Astrocyte (in vitro differentiated cells and primary cell): Measurements from ENCODE around the gene DXO. TPM values are rescaled to one million over a fixed set of nuclear protein-coding genes. Genes with fewer than 3 reads are reported as not detected.

ENCODE experiments used
- DNase-seq: peaks from one replicate; pipeline ENCODE4 v3.0.0-alpha.2; 2010; ENCODE audit warnings: low read depth
- FAIRE-seq: peaks from 2 replicates; lab custom pipeline; 2011; peaks lifted over from hg19 to GRCh38; lab: Jason Lieb, UNC
- H2AFZ ChIP-seq: 2 replicates; pipeline ENCODE4 v1.6.0; 2012; ENCODE audit warnings: low read depth, low read length, inconsistent platforms
- H3K27ac ChIP-seq: 2 replicates; pipeline ENCODE4 v1.5.1; 2011; ENCODE audit warnings: low read depth, low read length, inconsistent platforms
- H3K27me3 ChIP-seq: 2 replicates; pipeline ENCODE4 v1.6.0; 2011; ENCODE audit warnings: low read length, inconsistent platforms; ENCODE audit not compliant: insufficient read depth
- H3K36me3 ChIP-seq: 2 replicates; pipeline ENCODE4 v1.5.1; 2011; ENCODE audit warnings: low read length, inconsistent platforms; ENCODE audit not compliant: insufficient read depth
- H3K4me1 ChIP-seq: 2 replicates; pipeline ENCODE4 v1.5.1; 2011; ENCODE audit warnings: low read length, inconsistent platforms; ENCODE audit not compliant: insufficient read depth
- H3K4me2 ChIP-seq: 2 replicates; pipeline ENCODE4 v1.6.0; 2012; ENCODE audit warnings: low read length, inconsistent platforms
- H3K4me3 ChIP-seq: 2 replicates; pipeline ENCODE4 v1.5.1; 2011; ENCODE audit warnings: low read depth, mild to moderate bottlenecking, low read length, inconsistent platforms; ENCODE audit not compliant: insufficient read depth
- H3K79me2 ChIP-seq: 2 replicates; pipeline ENCODE4 v1.6.0; 2012; ENCODE audit warnings: mild to moderate bottlenecking, low read length, inconsistent platforms; ENCODE audit not compliant: insufficient read depth
- H3K9ac ChIP-seq: 2 replicates; pipeline ENCODE4 v1.6.0; 2012; ENCODE audit warnings: mild to moderate bottlenecking, low read length, inconsistent platforms
- H3K9me3 ChIP-seq: 2 replicates; pipeline ENCODE4 v1.5.1; 2012; ENCODE audit warnings: low read depth, mild to moderate bottlenecking, low read length, inconsistent platforms; ENCODE audit not compliant: insufficient read depth
- H4K20me1 ChIP-seq: 2 replicates; pipeline ENCODE4 v1.6.0; 2012; ENCODE audit warnings: low read length, inconsistent platforms; ENCODE audit not compliant: insufficient read depth
- H3K27ac Mint-ChIP-seq: one replicate; pipeline ENCODE4 v1.8.0; 2021; ENCODE audit warnings: mild to moderate bottlenecking, mixed read lengths; ENCODE audit not compliant: unreplicated experiment
- H3K27me3 Mint-ChIP-seq: one replicate; pipeline ENCODE4 v1.8.0; 2021; ENCODE audit warnings: low read depth, mixed read lengths; ENCODE audit not compliant: unreplicated experiment
- H3K36me3 Mint-ChIP-seq: one replicate; pipeline ENCODE4 v1.8.0; 2021; ENCODE audit warnings: low read depth, mixed read lengths; ENCODE audit not compliant: unreplicated experiment
- H3K4me1 Mint-ChIP-seq: one replicate; pipeline ENCODE4 v1.8.0; 2021; ENCODE audit warnings: low read depth, mixed read lengths; ENCODE audit not compliant: unreplicated experiment
- H3K4me3 Mint-ChIP-seq: one replicate; pipeline ENCODE4 v1.8.0; 2021; ENCODE audit warnings: mild to moderate bottlenecking, moderate library complexity, mixed read lengths; ENCODE audit not compliant: unreplicated experiment
- H3K9me3 Mint-ChIP-seq: one replicate; pipeline ENCODE4 v1.8.0; 2021; ENCODE audit warnings: mild to moderate bottlenecking, mixed read lengths; ENCODE audit not compliant: unreplicated experiment
- CTCF ChIP-seq: IDR thresholded peaks from 2 replicates; pipeline ENCODE4 v1.5.1; 2011; ENCODE audit warnings: low read depth, mild to moderate bottlenecking, inconsistent platforms, low read length, moderate library complexity; ENCODE audit not compliant: insufficient read depth
- EZH2 ChIP-seq: IDR thresholded peaks from 2 replicates; pipeline ENCODE4 v1.6.1; 2012; ENCODE audit warnings: mild to moderate bottlenecking, low read length, inconsistent platforms; ENCODE audit not compliant: insufficient read depth
- total RNA-seq: library from RNA; stranded (reverse); gene quantifications from 2 replicates; pipeline ENCODE4 v1.2.1, GENCODE V29; 2021

The DXO gene
- total RNA-seq, 1 donor from 2014 or later, result 12.6 TPM

- no peak overlapping the region for H3K4me3 Mint-ChIP-seq
- H3K9me3 Mint-ChIP-seq, result peaks cover 6% of the 10 kb centered on the region
- H3K27ac ChIP-seq, result no peak overlapping the region
- no peak for DNase-seq
- H3K4me1 ChIP-seq, result no peaks in the 10 kb centered on the region
- FAIRE-seq, result no peak
- H3K36me3 Mint-ChIP-seq, result peaks cover 7% of the 10 kb centered on the region
- H2AFZ ChIP-seq, result no peak overlapping the region
- no peaks in the 10 kb centered on the region for H3K4me1 Mint-ChIP-seq
- no peaks in the 10 kb centered on the region for H4K20me1 ChIP-seq
- no peaks in the 10 kb centered on the region for H3K9me3 ChIP-seq
- H3K27me3 Mint-ChIP-seq, result peaks cover 36% of the 10 kb centered on the region
- H3K4me2 ChIP-seq, result no peak overlapping the region
- H3K27me3 ChIP-seq, result peaks cover 10% of the 10 kb centered on the region
- no peaks in the 10 kb centered on the region for H3K79me2 ChIP-seq
- H3K36me3 ChIP-seq, result no peaks in the 10 kb centered on the region
- no peak overlapping the region for H3K27ac Mint-ChIP-seq
- H3K4me3 ChIP-seq, result no peak overlapping the region
- no peak for TF ChIP-seq CTCF
- TF ChIP-seq EZH2, result no peak
- H3K9ac ChIP-seq, result no peak overlapping the region
These were observed 43.3 kb downstream of the DXO start for GRCh38 chr6:31928672-31928939.

- Histone ChIP-seq H3K4me2 (no peak overlapping the region), H3K4me3 (no peak overlapping the region), H3K79me2 (no peaks in the 10 kb centered on the region), H3K36me3 (no peaks in the 10 kb centered on the region), H3K27ac (no peak overlapping the region), H3K9ac (no peak overlapping the region), H2AFZ (no peak overlapping the region), H3K9me3 (no peaks in the 10 kb centered on the region), H4K20me1 (no peaks in the 10 kb centered on the region), H3K27me3 (peaks cover 10% of the 10 kb centered on the region), H3K4me1 (no peaks in the 10 kb centered on the region)
- H3K36me3 Mint-ChIP-seq, result peaks cover 3% of the 10 kb centered on the region
- no peak overlapping the region for H3K4me3 Mint-ChIP-seq
- no peak for FAIRE-seq
- H3K27ac Mint-ChIP-seq, result no peak overlapping the region
- peaks cover 3% of the 10 kb centered on the region for H3K9me3 Mint-ChIP-seq
- no peak for TF ChIP-seq EZH2
- H3K4me1 Mint-ChIP-seq, result no peaks in the 10 kb centered on the region
- H3K27me3 Mint-ChIP-seq, result peaks cover 31% of the 10 kb centered on the region
- DNase-seq, result no peak
These were observed 43.9 kb downstream of the DXO start for GRCh38 chr6:31927863-31928671.

GRCh38 chr6:31927242-31927862 lies 44.6 kb downstream of the DXO start, which contains the start of gene C2:
Gene C2, plus strand, starts transcription at chr6:31927717. Its CDS starts 36 bp downstream, at chr6:31927753.
- H2AFZ ChIP-seq, result no peak within 1 kb of the TSS
- no peaks in the 10 kb centered on the region for H3K4me1 Mint-ChIP-seq
- no peaks in the 10 kb centered on the region for H4K20me1 ChIP-seq
- no peak within 1 kb of the TSS for H3K9ac ChIP-seq
- no peak within 1 kb of the TSS for H3K4me2 ChIP-seq
- no peak within 1 kb of the TSS for H3K4me3 Mint-ChIP-seq
- H3K36me3 Mint-ChIP-seq, result peaks cover 2% of the 10 kb centered on the region
- DNase-seq (no peak), FAIRE-seq (no peak)
- H3K27me3 Mint-ChIP-seq, result peaks cover 31% of the 10 kb centered on the region
- no peaks in the 10 kb centered on the region for H3K9me3 ChIP-seq
- no peaks in the 10 kb centered on the region for H3K36me3 ChIP-seq
- no peaks in the 10 kb centered on the region for H3K4me1 ChIP-seq
- no peaks in the 10 kb centered on the region for H3K79me2 ChIP-seq
- peaks cover 3% of the 10 kb centered on the region for H3K9me3 Mint-ChIP-seq
- H3K4me3 ChIP-seq, result no peak within 1 kb of the TSS
- TF ChIP-seq EZH2 (no peak), CTCF (no peak)
- peaks cover 10% of the 10 kb centered on the region for H3K27me3 ChIP-seq
- H3K27ac Mint-ChIP-seq, result no peak within 1 kb of the TSS
- H3K27ac ChIP-seq, result no peak within 1 kb of the TSS
